OCI-LY3 (cell line): Measurements from ENCODE around the gene NKAIN2.

Experiments used
- H2AFZ ChIP-seq: fragments of 200-600, 300-600 bp; shearing (Covaris generic); 2 replicates; pipeline ENCODE4 v1.6.0; 2014; ENCODE audit warnings: antibody characterized with exemption, low read depth, low read length
- H3K27ac ChIP-seq: fragments of 200-600, 300-600 bp; sonication (generic); 2 replicates; pipeline ENCODE4 v1.5.1; 2014; ENCODE audit warnings: mild to moderate bottlenecking, low read length, moderate library complexity, mixed read lengths
- H3K27me3 ChIP-seq: fragments of 200-600, 300-600 bp; sonication (generic); 2 replicates; pipeline ENCODE4 v1.6.1; 2014; ENCODE audit warnings: low read depth, low read length, mixed read lengths
- H3K36me3 ChIP-seq: fragments of 200-600, 300-600 bp; sonication (generic); replicated peaks from 2 replicates; pipeline ENCODE3; 2014; ENCODE audit warnings: low read depth, low read length, mixed read lengths
- H3K4me1 ChIP-seq: fragments of 300-600, 200-600 bp; sonication (generic); 2 replicates; pipeline ENCODE4 v1.6.1; 2014; ENCODE audit warnings: low read length, mixed read lengths
- H3K4me2 ChIP-seq: fragments of 200-600, 300-600 bp; sonication (generic); 2 replicates; pipeline ENCODE4 v1.6.1; 2014; ENCODE audit warnings: low read length, mixed read lengths
- H3K4me3 ChIP-seq: fragments of 300-600, 200-600 bp; sonication (generic); 2 replicates; pipeline ENCODE4 v1.5.1; 2014; ENCODE audit warnings: antibody characterized with exemption, mild to moderate bottlenecking, low read length, moderate library complexity
- H3K79me2 ChIP-seq: fragments of 300-600, 200-600 bp; shearing (Covaris generic); 2 replicates; pipeline ENCODE4 v1.6.1; 2014; ENCODE audit warnings: mild to moderate bottlenecking, low read length, mixed read lengths
- H3K9ac ChIP-seq: fragments of 300-600, 200-600 bp; shearing (Covaris generic); 2 replicates; pipeline ENCODE4 v1.6.0; 2014; ENCODE audit warnings: mild to moderate bottlenecking, low read length, moderate library complexity
- H3K9me3 ChIP-seq: fragments of 200-600, 300-600 bp; shearing (Covaris generic); 2 replicates; pipeline ENCODE4 v1.6.1; 2014; ENCODE audit warnings: low read length, mixed read lengths; ENCODE audit not compliant: insufficient read depth
- H4K20me1 ChIP-seq: fragments of 200-600, 300-600 bp; sonication (generic); 2 replicates; pipeline ENCODE4 v1.6.1; 2016; ENCODE audit warnings: low read length, mixed read lengths; ENCODE audit not compliant: insufficient read depth
- CTCF ChIP-seq: fragments of 200-600, 300-600 bp; sonication (generic); IDR thresholded peaks from 2 replicates; pipeline ENCODE4 v1.5.1; 2014; ENCODE audit warnings: antibody characterized with exemption, low read length, low read depth
- EZH2phosphoT487 ChIP-seq: fragments of 200-600 bp; shearing (Covaris generic); IDR thresholded peaks from 2 replicates; pipeline ENCODE4 v1.6.1; 2018; ENCODE audit warnings: antibody characterized with exemption, mixed run types, low read depth

The NKAIN2 gene

DNA sequence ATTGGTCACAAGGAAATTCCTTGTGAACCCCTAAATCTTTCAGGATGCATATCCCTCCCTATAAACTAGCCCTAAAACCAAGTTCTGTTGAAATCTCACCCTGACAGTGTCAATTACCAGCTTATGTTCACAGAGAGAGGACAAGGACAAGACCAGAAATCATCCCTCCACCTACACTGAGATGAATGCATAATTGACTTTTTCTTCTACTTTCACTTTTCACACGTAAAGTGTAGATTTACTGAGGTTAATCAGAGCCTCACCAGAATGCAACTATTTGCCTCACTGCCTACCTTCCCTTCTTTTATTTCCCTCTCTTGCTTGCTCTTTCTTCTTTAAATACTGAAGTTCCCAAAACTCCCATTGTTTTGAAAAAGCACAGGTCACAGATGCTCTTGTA is 15.3 kb upstream of the NKAIN2 start:
- H2AFZ ChIP-seq: peak overlapping the region; percentile 54
- no peak overlapping the region for H3K27ac ChIP-seq
- no peaks in the 10 kb centered on the region for H3K36me3 ChIP-seq
- H3K9me3 ChIP-seq: no peaks in the 10 kb centered on the region
- peak overlapping the region; percentile 42 for H3K4me3 ChIP-seq
- no peak overlapping the region for H3K9ac ChIP-seq
- no peaks in the 10 kb centered on the region for H3K27me3 ChIP-seq
- peak overlapping the region; percentile 59 for H3K4me2 ChIP-seq
- peaks cover 9% of the 10 kb centered on the region for H3K4me1 ChIP-seq
- no peaks in the 10 kb centered on the region for H3K79me2 ChIP-seq
- no peaks in the 10 kb centered on the region for H4K20me1 ChIP-seq
- TF ChIP-seq EZH2phosphoT487: no peak
- no peak for TF ChIP-seq CTCF

GRCh38 chr6:123794190-123794589 is 9.5 kb upstream of the NKAIN2 start:
- Histone ChIP-seq H3K4me1 (no peaks in the 10 kb centered on the region), H4K20me1 (no peaks in the 10 kb centered on the region), H3K9ac (no peak overlapping the region), H3K27me3 (no peaks in the 10 kb centered on the region), H3K4me2 (no peak overlapping the region), H3K79me2 (no peaks in the 10 kb centered on the region), H3K36me3 (no peaks in the 10 kb centered on the region), H3K9me3 (no peaks in the 10 kb centered on the region), H3K27ac (no peak overlapping the region), H2AFZ (no peak overlapping the region), H3K4me3 (no peak overlapping the region)
- no peak for TF ChIP-seq CTCF
- TF ChIP-seq EZH2phosphoT487: no peak

DNA sequence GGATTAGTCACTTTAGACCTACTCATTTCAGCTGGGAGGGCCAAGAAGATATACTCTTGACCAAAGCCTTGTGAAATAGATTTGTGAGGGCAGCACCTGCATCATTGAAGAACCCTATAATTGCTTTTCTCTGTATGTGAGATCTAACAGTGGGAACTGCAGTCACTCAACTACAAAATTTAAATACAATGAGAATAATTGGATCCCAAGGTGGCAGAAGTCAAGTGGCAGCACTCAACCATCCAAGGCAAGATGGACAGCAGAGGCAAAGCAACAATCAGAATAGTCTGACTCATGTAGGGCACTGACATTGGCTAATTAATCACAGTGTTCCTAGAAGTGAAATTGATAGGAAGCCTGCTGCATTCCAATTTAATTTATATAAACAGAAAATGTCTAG is 8.9 kb upstream of the NKAIN2 start:
- no peak for TF ChIP-seq CTCF
- TF ChIP-seq EZH2phosphoT487: no peak
- Histone ChIP-seq H4K20me1 (no peaks in the 10 kb centered on the region), H3K27ac (no peak overlapping the region), H3K4me3 (no peak overlapping the region), H3K36me3 (no peaks in the 10 kb centered on the region), H3K9me3 (no peaks in the 10 kb centered on the region), H2AFZ (no peak overlapping the region), H3K79me2 (no peaks in the 10 kb centered on the region), H3K9ac (no peak overlapping the region), H3K27me3 (no peaks in the 10 kb centered on the region), H3K4me1 (no peaks in the 10 kb centered on the region), H3K4me2 (no peak overlapping the region)

DNA sequence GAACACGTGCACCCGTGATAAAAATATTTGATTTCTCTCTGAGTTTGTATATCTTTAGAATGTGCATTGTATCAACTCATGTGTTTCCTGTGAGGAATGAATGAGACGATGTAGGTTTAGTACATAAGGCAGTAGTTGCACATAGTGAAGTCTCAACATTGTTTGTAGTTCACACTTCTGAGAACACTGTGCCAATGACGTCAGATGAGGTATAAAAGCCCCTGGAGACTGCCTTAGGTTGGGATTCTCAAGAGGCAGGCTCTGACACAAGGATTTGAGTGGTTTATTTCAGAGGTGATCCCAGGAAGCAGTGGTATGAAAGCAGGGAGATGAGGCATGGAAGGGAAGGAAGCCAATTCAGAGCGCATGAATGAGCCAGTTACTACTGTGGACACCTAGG is 2.6 kb upstream of the NKAIN2 start:
- Histone ChIP-seq H4K20me1 (no peaks in the 10 kb centered on the region), H3K27me3 (no peaks in the 10 kb centered on the region), H2AFZ (no peak overlapping the region), H3K27ac (no peak overlapping the region), H3K4me1 (0 out of 2 replicates have a peak, but pooled peaks cover 7% of the 10 kb centered on the region), H3K79me2 (no peaks in the 10 kb centered on the region), H3K36me3 (no peaks in the 10 kb centered on the region), H3K4me3 (no peak overlapping the region), H3K9me3 (no peaks in the 10 kb centered on the region), H3K4me2 (no peak overlapping the region), H3K9ac (no peak overlapping the region)
- TF ChIP-seq EZH2phosphoT487 (no peak), CTCF (no peak)
